ENCODE measurements around the gene RSPRY1. TPM values are rescaled to one million over a fixed set of nuclear protein-coding genes. Genes with fewer than 3 reads are reported as not detected.

RSPRY1 gene
- total RNA-seq, 1 experiment from 2014 or later = 24.9 TPM

- H3K79me2 ChIP-seq (ENCODE audit: insufficient read depth, low read length) = no peaks in the 10 kb centered on the region
- POLR2A ChIA-PET = no interaction called here
- no peaks in the 10 kb centered on the region for H3K9me2 ChIP-seq (ENCODE audit: insufficient read depth)
These were observed 92.4 kb downstream of the RSPRY1 start for GRCh38 chr16:57278494-57278893.

More at GRCh38 chr16:57278494-57278893, 92.4 kb downstream of the RSPRY1 start:
- CTCF ChIA-PET = no interaction called here
- H3K4me1 ChIP-seq (ENCODE audit: control insufficient read depth in 1 of 2, insufficient read depth in 2 of 2, low read length in 2 of 2) = peaks cover 34 to 38% of the 10 kb centered on the region in 2 experiments
- no peaks in the 10 kb centered on the region for H3K36me3 ChIP-seq (ENCODE audit: control insufficient read depth in 1 of 2, insufficient read depth in 2 of 2, low read length in 2 of 2)
- no TSS peak for BruUV-seq (replicated peaks)
- H3K27me3 ChIP-seq (ENCODE audit: insufficient read depth, low read length) = no peaks in the 10 kb centered on the region
- RAD21 ChIA-PET (ENCODE audit: low non-redundant PET in 1 of 2, low total read pairs in 2 of 2, uncharacterized antibody in 2 of 2, unreplicated experiment in 2 of 2) = no interaction called here
- H3K4me2 ChIP-seq (ENCODE audit: low read length) = peak overlapping the region; percentile 66; the same call in 1 of the 2 replicates
- no peaks in the 10 kb centered on the region for H3K9me3 ChIP-seq (ENCODE audit: control insufficient read depth in 1 of 2, insufficient read depth in 1 of 2, low read depth in 1 of 2, low read length in 2 of 2)
- H4K20me1 ChIP-seq (ENCODE audit: insufficient read depth) = no peaks in the 10 kb centered on the region
- H2AFZ ChIP-seq (ENCODE audit: low read depth, low read length, poor library complexity, severe bottlenecking) = no peak overlapping the region
- no peak overlapping the region for H3K27ac ChIP-seq (ENCODE audit: low read depth, low read length)
- no peak overlapping the region for H3K9ac ChIP-seq (ENCODE audit: low read length)
- no peak overlapping the region for H3K4me3 ChIP-seq (replicated peaks in 1 of 2; ENCODE audit: low read depth in 1 of 2, low read length in 2 of 2)
- ATAC-seq (no peak), DNase-seq (ENCODE audit: low read depth, low spot score) (no peak)
- intact Hi-C loops (cut with micrococcal nuclease) = no loop called here
- TF ChIP-seq SRF (IDR thresholded peaks at IDR 0.05; ENCODE audit: low read depth) (no peak), ELF1 (IDR thresholded peaks at IDR 0.05; ENCODE audit: borderline replicate concordance, low read depth) (no peak), POLR2A (IDR thresholded peaks at IDR 0.05; ENCODE audit: borderline replicate concordance, extremely low read depth, insufficient read depth, insufficient read length) (no peak), SP1 (IDR thresholded peaks at IDR 0.05; ENCODE audit: low read depth) (no peak), CTCF (IDR thresholded peaks at IDR 0.05 in 2 of 3, conservative IDR thresholded peaks at IDR 0.05 in 1 of 3; ENCODE audit: borderline replicate concordance in 1 of 3, insufficient read depth in 1 of 3, low read depth in 2 of 3, low read length in 2 of 3) (no peak), POLR2AphosphoS5 (IDR thresholded peaks at IDR 0.05; ENCODE audit: low read depth, low read length) (no peak), RAD21 (IDR thresholded peaks at IDR 0.05; ENCODE audit: low read depth) (no peak), ZFX (IDR thresholded peaks at IDR 0.05) (no peak), EZH2phosphoT487 (IDR thresholded peaks at IDR 0.05; ENCODE audit: borderline replicate concordance) (no peak), JUND (IDR thresholded peaks at IDR 0.05) (no peak), SIN3A (IDR thresholded peaks at IDR 0.05; ENCODE audit: low read depth) (no peak), FOSL1 (IDR thresholded peaks at IDR 0.05; ENCODE audit: low read depth) (no peak), REST (IDR thresholded peaks at IDR 0.05; ENCODE audit: low read depth) (no peak), CBX3 (IDR thresholded peaks at IDR 0.05; ENCODE audit: low read depth) (no peak), TCF7L2 (IDR thresholded peaks at IDR 0.05; ENCODE audit: borderline replicate concordance, extremely low read depth, insufficient read depth, insufficient read length) (no peak), EGR1 (IDR thresholded peaks at IDR 0.05; ENCODE audit: low read depth) (no peak)
- TF ChIP-seq, protein P1, sequence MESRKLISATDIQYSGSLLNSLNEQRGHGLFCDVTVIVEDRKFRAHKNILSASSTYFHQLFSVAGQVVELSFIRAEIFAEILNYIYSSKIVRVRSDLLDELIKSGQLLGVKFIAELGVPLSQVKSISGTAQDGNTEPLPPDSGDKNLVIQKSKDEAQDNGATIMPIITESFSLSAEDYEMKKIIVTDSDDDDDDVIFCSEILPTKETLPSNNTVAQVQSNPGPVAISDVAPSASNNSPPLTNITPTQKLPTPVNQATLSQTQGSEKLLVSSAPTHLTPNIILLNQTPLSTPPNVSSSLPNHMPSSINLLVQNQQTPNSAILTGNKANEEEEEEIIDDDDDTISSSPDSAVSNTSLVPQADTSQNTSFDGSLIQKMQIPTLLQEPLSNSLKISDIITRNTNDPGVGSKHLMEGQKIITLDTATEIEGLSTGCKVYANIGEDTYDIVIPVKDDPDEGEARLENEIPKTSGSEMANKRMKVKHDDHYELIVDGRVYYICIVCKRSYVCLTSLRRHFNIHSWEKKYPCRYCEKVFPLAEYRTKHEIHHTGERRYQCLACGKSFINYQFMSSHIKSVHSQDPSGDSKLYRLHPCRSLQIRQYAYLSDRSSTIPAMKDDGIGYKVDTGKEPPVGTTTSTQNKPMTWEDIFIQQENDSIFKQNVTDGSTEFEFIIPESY (IDR thresholded peaks at IDR 0.05; ENCODE audit: extremely low read depth, insufficient replicate concordance, low read length) = no peak

All from HCT116 (cell line).